ENCODE results near the gene ERP44.

DNA sequence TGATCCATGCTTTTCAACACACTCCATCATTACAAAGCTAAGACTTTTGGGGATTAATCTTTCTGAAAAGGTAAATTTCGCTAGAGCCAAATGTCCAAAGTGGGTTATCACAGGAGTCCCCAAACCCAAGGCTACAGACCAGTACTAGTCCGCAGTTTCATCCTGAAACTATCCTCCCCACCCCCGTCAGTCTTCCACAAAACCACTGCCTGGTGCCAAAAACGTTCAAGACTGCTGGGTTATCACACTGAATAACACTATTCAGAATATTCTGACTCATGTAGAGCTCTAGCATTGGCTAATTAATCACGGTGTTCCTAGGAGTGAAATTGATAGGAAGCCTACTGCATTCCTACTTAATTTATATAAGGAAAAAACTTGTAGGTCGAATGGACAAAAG lies 24.7 kb downstream of the ERP44 start:
- TF ChIP-seq CTCF (IDR thresholded peaks at IDR 0.05) (no peak), EP300 (IDR thresholded peaks at IDR 0.05) (no peak), POLR2AphosphoS5 (IDR thresholded peaks at IDR 0.05) (no peak)
